HepG2 (cell line): ENCODE results near the gene SETD3. TPM values are rescaled to one million over a fixed set of nuclear protein-coding genes. Genes with fewer than 3 reads are reported as not detected.

ENCODE experiments used
- ATAC-seq: fragments of 200-7000 bp; cut with Tn5 transposase; 3 replicates; pipeline ENCODE4 v1.9.1; 2020; ENCODE audit warnings: mild to moderate bottlenecking, moderate library complexity
- BruUV-seq: library from RNA; stranded (reverse); fragments of 400-500 nt; replicated peaks from 2 replicates; lab custom pipeline; 2021; lab: Mats Ljungman, UMichigan
- CTCF ChIA-PET: fragments of 300-600 bp; formaldehyde crosslinking; extraction: SDS; loops from one replicate; lab custom pipeline; 2021; ENCODE audit warnings: low total read pairs, inconsistent platforms, low intra/inter-chr PET ratio; lab: Yijun Ruan, JAX
- POLR2A ChIA-PET: fragments of 350-600 bp; sonication (Branson Sonifier 250); formaldehyde crosslinking; loops from one replicate; lab custom pipeline; 2020; ENCODE audit warnings: antibody characterized with exemption, inconsistent platforms; lab: Yijun Ruan, JAX
- DNase-seq: peaks from one replicate; pipeline ENCODE4 v3.0.0-alpha.2; 2015; ENCODE audit warnings: low spot score
- FAIRE-seq: peaks from 3 replicates; lab custom pipeline; 2011; peaks lifted over from hg19 to GRCh38; lab: Jason Lieb, UNC
- H2AFZ ChIP-seq: one replicate; pipeline ENCODE4 v1.6.1; 2011; ENCODE audit warnings: low read length, inconsistent platforms
- H3K27ac ChIP-seq: fragments of 300-600 bp; 3 replicates; pipeline ENCODE4 v1.8.0; 2011; ENCODE audit warnings: mixed run types, mild to moderate bottlenecking, mixed read lengths, low read length, inconsistent platforms; ENCODE audit not compliant: insufficient read depth; ENCODE audit errors: extremely low read length
- H3K27me3 ChIP-seq, 2 experiments: fragments of 200-600 bp in 1 of 2; 2 replicates in 1 of 2; 3 replicates in 1 of 2; pipeline versions ENCODE4 v1.6.0 to v1.8.0; 2011; ENCODE audit warnings: low read length in 2 of 2, mild to moderate bottlenecking in 2 of 2, moderate library complexity in 2 of 2, inconsistent platforms in 1 of 2; ENCODE audit not compliant: insufficient read depth in 2 of 2, control insufficient read depth in 1 of 2
- H3K36me3 ChIP-seq, 2 experiments: fragments of 200-600 bp in 1 of 2; replicated peaks in 1 of 2; 2 replicates in 1 of 2; 3 replicates in 1 of 2; pipeline versions ENCODE4 v1.5.1 to v1.8.0; 2011; ENCODE audit warnings: low read length in 2 of 2, inconsistent platforms in 1 of 2; ENCODE audit not compliant: insufficient read depth in 2 of 2, control insufficient read depth in 1 of 2
- H3K4me1 ChIP-seq: 2 replicates; pipeline ENCODE4 v1.5.1; 2012; ENCODE audit warnings: low read length, inconsistent platforms; ENCODE audit not compliant: insufficient read depth
- H3K4me2 ChIP-seq: 2 replicates; pipeline ENCODE4 v1.6.0; 2011; ENCODE audit warnings: low read depth, low read length, inconsistent platforms
- H3K4me3 ChIP-seq, 3 experiments: fragments of 200-600 bp in 1 of 3; sonication (generic), shearing (Covaris generic) in 1 of 3; replicated peaks in 1 of 3; 2 replicates each; pipeline ENCODE4 v1.5.1; 2011 to 2016; ENCODE audit warnings: low read length in 3 of 3, inconsistent platforms in 2 of 3, low read depth in 2 of 3, mild to moderate bottlenecking in 2 of 3, control low read depth in 1 of 3, mixed read lengths in 1 of 3; ENCODE audit not compliant: insufficient read depth in 1 of 3
- H3K79me2 ChIP-seq: one replicate; pipeline ENCODE4 v1.6.1; 2011; ENCODE audit warnings: low read length, inconsistent platforms; ENCODE audit not compliant: insufficient read depth
- H3K9ac ChIP-seq: 2 replicates; pipeline ENCODE4 v1.6.0; 2011; ENCODE audit warnings: mild to moderate bottlenecking, low read depth, low read length, inconsistent platforms; ENCODE audit not compliant: insufficient read depth
- H3K9me3 ChIP-seq: 2 replicates; pipeline ENCODE4 v1.5.1; 2012; ENCODE audit warnings: mild to moderate bottlenecking, low read length
- H4K20me1 ChIP-seq: 2 replicates; pipeline ENCODE4 v1.6.0; 2011; ENCODE audit warnings: inconsistent platforms, mild to moderate bottlenecking, low read length, moderate library complexity; ENCODE audit not compliant: insufficient read depth
- AHR ChIP-seq: IDR thresholded peaks from 2 replicates; pipeline ENCODE4 v1.6.1; 2018; ENCODE audit warnings: missing genetic modification reagents, missing compliant biosample characterization
- CTCF ChIP-seq: sonication (generic); formaldehyde crosslinking; IDR thresholded peaks from 2 replicates; pipeline ENCODE4 v1.5.0; 2020; ENCODE audit warnings: mild to moderate bottlenecking, missing genetic modification reagents, moderate library complexity
- HDAC6 ChIP-seq: fragments of 200-600 bp; sonication (generic); IDR thresholded peaks from 2 replicates; pipeline ENCODE4 v1.7.0; 2017; ENCODE audit warnings: mild to moderate bottlenecking, antibody characterized with exemption, low read length, low read depth
- HMGXB4 ChIP-seq, 2 experiments: sonication (generic) in 1 of 2; formaldehyde crosslinking in 1 of 2; IDR thresholded peaks; 2 replicates each; pipeline versions ENCODE4 v1.4.0 to v1.6.1; 2018 to 2020; ENCODE audit warnings: missing genetic modification reagents in 2 of 2, borderline replicate concordance in 1 of 2, low read depth in 1 of 2, mild to moderate bottlenecking in 1 of 2, missing biosample characterization in 1 of 2
- NFKB2 ChIP-seq: sonication (generic); formaldehyde crosslinking; IDR thresholded peaks from 2 replicates; pipeline ENCODE4 v1.4.0; 2020; ENCODE audit warnings: missing genetic modification reagents, borderline replicate concordance
- RBM22 ChIP-seq: fragments of 200-400 bp; formaldehyde crosslinking; optimal IDR thresholded peaks from 2 replicates; pipeline ENCODE3; 2017; ENCODE audit warnings: mild to moderate bottlenecking, low read length, moderate library complexity
- SOX13 ChIP-seq, 3 experiments: fragments of 450-650 bp in 1 of 3; sonication (generic) in 1 of 3; formaldehyde crosslinking in 1 of 3; IDR thresholded peaks in 2 of 3; conservative IDR thresholded peaks in 1 of 3; 2 replicates each; pipeline versions ENCODE4 v1.5.0 to v1.6.1; 2016 to 2020; ENCODE audit warnings: antibody characterized with exemption in 1 of 3, mild to moderate bottlenecking in 1 of 3, missing compliant biosample characterization in 1 of 3, missing genetic modification reagents in 1 of 3, moderate library complexity in 1 of 3
- ZNF430 ChIP-seq: sonication (generic); formaldehyde crosslinking; IDR thresholded peaks from 2 replicates; pipeline ENCODE4 v1.9.0; 2021; ENCODE audit warnings: mild to moderate bottlenecking, missing genetic modification reagents
- ZNF577 ChIP-seq: sonication (generic); formaldehyde crosslinking; IDR thresholded peaks from 2 replicates; pipeline ENCODE4 v1.4.0; 2020; ENCODE audit warnings: mild to moderate bottlenecking, low read depth, missing genetic modification reagents, borderline replicate concordance
- ZNF788 ChIP-seq: sonication (generic); formaldehyde crosslinking; IDR thresholded peaks from 2 replicates; pipeline ENCODE4 v1.5.0; 2020; ENCODE audit warnings: mild to moderate bottlenecking, missing genetic modification reagents, borderline replicate concordance
- WGBS: methylation state at CpG from one replicate; pipeline ENCODE4 v1.1.6; 2017; ENCODE audit warnings: low lambda C conversion rate; 5-methylcytosine and 5-hydroxymethylcytosine counted together
- in situ Hi-C: cut with HindIII; loops from 2 replicates; pipeline ENCODE4 v1.10.0; 2017; ENCODE audit warnings: low pct_unique_long_range_greater_than_20kb; ENCODE audit not compliant: extremely low pct_ligation_motif_present
- intact Hi-C: fragments of 100-400 bp; cut with micrococcal nuclease; formaldehyde crosslinking; loops from one replicate; pipeline ENCODE4 v1.10.0; 2022; ENCODE audit not compliant: unreplicated experiment
- polyA plus RNA-seq, 8 experiments: library from polyadenylated mRNA; depleted of rRNA in 3 of 8; stranded (reverse) in 7 of 8; unstranded in 1 of 8; fragments of >200 nt; fragmentation: Illumina TruSeq in 4 of 8; extraction: Trizol in 4 of 8; gene quantifications; 2 replicates each; pipeline versions ENCODE4 v1.2.1 to v1.2.3, GENCODE V29; 2011 to 2016; ENCODE audit warnings: low read depth in 4 of 8, missing spikeins in 1 of 8, mixed read lengths in 1 of 8; ENCODE audit not compliant: insufficient read depth in 1 of 8
- total RNA-seq, 5 experiments: library from RNA; depleted of rRNA; stranded (reverse); fragments of >200 nt; fragmentation: Illumina TruSeq; extraction: Trizol; gene quantifications; 2 replicates each; pipeline ENCODE4 v1.2.3, GENCODE V29; 2016; ENCODE audit warnings: low read depth in 1 of 5
- TF ChIP-seq, protein P1 (sequence below): sonication (generic); formaldehyde crosslinking; IDR thresholded peaks from 2 replicates; pipeline ENCODE4 v1.4.0; 2020; ENCODE audit warnings: missing genetic modification reagents
- TF ChIP-seq, protein P2 (sequence below): sonication (generic); formaldehyde crosslinking; IDR thresholded peaks from 2 replicates; pipeline ENCODE4 v1.5.1; 2020; ENCODE audit warnings: mild to moderate bottlenecking, missing genetic modification reagents, borderline replicate concordance

The SETD3 gene
- total and polyA plus RNA-seq, 2 of the 13 experiments (the other 11 are each of a cell fraction or from before 2014, with no cell fraction given) = 30.3 to 67.1 TPM

GRCh38 chr14:99518441-99519346 is 38.0 kb upstream of the SETD3 start:
- intact Hi-C loops (loop anchor here (1.0 to 2.0 kb wide), 3 partner anchors 44 to 110 kb away; no protein-coding TSS in a partner anchor), in situ Hi-C loops (no loop called here)
- ChIA-PET POLR2A (no interaction called here), CTCF (interaction anchor here (1.1 to 2.5 kb wide), 2 partner anchors 91 to 110 kb away, joined by 3 to 29 read pairs; no protein-coding TSS in a partner anchor)
- no peak overlapping the region for H2AFZ ChIP-seq
- DNase-seq (peak; percentile 40), ATAC-seq (peak; percentile 61), FAIRE-seq (no peak)
- no peak overlapping the region for H3K4me3 ChIP-seq
- H3K9me3 ChIP-seq = no peaks in the 10 kb centered on the region
- WGBS = 100% methylated on average over 4 of the region's 21 CpGs
- H3K4me1 ChIP-seq = peaks cover 15% of the 10 kb centered on the region
- H3K36me3 ChIP-seq = peaks cover 14 to 38% of the 10 kb centered on the region in 2 experiments; a peak in 4 of 5 replicates
- H3K27ac ChIP-seq = no peak overlapping the region
- peaks cover 2% of the 10 kb centered on the region for H3K79me2 ChIP-seq
- no peak overlapping the region for H3K9ac ChIP-seq
- no peak overlapping the region for H3K4me2 ChIP-seq
- no TSS peak for BruUV-seq
- H4K20me1 ChIP-seq = peaks cover 24% of the 10 kb centered on the region; the same call in 1 of the 2 replicates
- H3K27me3 ChIP-seq = no peaks in the 10 kb centered on the region
- TF ChIP-seq NFKB2 (CRISPR knock-in tag) (no peak), SOX13 (IDR thresholded peaks at IDR 0.05) (no peak), SOX13 (CRISPR knock-in tag; conservative IDR thresholded peaks at IDR 0.05 in 1 of 2, IDR thresholded peaks at IDR 0.05 in 1 of 2) (0 out of 4 replicates have a peak, but pooled peaks of 1 of the 2 experiments have one; percentile 6), AHR (CRISPR knock-in tag) (no peak), CTCF (CRISPR knock-in tag) (peak; percentile 98), ZNF577 (CRISPR knock-in tag) (no peak), RBM22 (peak; percentile 31), ZNF430 (CRISPR knock-in tag) (no peak), HDAC6 (no peak), HMGXB4 (CRISPR knock-in tag; IDR thresholded peaks at IDR 0.05; ENCODE audit: borderline replicate concordance in 1 of 2, low read depth in 1 of 2) (0 out of 4 replicates have a peak, but pooled peaks of 1 of the 2 experiments have one; percentile 38), ZNF788 (CRISPR knock-in tag) (peak; percentile 48; the same call in 1 of the 2 replicates)
- TF ChIP-seq, protein P1, sequence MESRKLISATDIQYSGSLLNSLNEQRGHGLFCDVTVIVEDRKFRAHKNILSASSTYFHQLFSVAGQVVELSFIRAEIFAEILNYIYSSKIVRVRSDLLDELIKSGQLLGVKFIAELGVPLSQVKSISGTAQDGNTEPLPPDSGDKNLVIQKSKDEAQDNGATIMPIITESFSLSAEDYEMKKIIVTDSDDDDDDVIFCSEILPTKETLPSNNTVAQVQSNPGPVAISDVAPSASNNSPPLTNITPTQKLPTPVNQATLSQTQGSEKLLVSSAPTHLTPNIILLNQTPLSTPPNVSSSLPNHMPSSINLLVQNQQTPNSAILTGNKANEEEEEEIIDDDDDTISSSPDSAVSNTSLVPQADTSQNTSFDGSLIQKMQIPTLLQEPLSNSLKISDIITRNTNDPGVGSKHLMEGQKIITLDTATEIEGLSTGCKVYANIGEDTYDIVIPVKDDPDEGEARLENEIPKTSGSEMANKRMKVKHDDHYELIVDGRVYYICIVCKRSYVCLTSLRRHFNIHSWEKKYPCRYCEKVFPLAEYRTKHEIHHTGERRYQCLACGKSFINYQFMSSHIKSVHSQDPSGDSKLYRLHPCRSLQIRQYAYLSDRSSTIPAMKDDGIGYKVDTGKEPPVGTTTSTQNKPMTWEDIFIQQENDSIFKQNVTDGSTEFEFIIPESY (CRISPR knock-in tag) = 0 out of 2 replicates have a peak, but pooled peaks have one; percentile 56
- TF ChIP-seq, protein P2, sequence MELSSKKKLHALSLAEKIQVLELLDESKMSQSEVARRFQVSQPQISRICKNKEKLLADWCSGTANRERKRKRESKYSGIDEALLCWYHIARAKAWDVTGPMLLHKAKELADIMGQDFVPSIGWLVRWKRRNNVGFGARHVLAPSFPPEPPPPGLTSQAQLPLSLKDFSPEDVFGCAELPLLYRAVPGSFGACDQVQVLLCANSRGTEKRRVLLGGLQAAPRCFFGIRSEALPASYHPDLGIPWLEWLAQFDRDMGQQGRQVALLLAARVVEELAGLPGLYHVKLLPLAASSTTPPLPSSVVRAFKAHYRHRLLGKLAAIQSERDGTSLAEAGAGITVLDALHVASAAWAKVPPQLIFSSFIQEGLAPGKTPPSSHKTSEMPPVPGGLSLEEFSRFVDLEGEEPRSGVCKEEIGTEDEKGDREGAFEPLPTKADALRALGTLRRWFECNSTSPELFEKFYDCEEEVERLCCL = no peak
